ENCODE data around the gene SPTB. TPM values are rescaled to one million over a fixed set of nuclear protein-coding genes. Genes with fewer than 3 reads are reported as not detected.

The SPTB gene
- total RNA-seq, 1 donor from 2014 or later = 0.98 TPM

- H3K4me3 ChIP-seq = no peak overlapping the region
- no peaks in the 10 kb centered on the region for H3K27me3 ChIP-seq
- no peak for DNase-seq (ENCODE audit: extremely low spot score in 2 of 2)
- H3K36me3 ChIP-seq = peaks cover 0 to 18% of the 10 kb centered on the region in 2 donors
- H3K9me3 ChIP-seq = no peaks in the 10 kb centered on the region
- intact Hi-C loops (cut with DNase I) = no loop called here
- TF ChIP-seq POLR2AphosphoS5 (IDR thresholded peaks at IDR 0.05; ENCODE audit: insufficient read depth in 1 of 2, low read depth in 1 of 2) (no peak), POLR2A (IDR thresholded peaks at IDR 0.05) (no peak), CTCF (IDR thresholded peaks at IDR 0.05) (no peak)
- no peak overlapping the region for H3K27ac ChIP-seq
- H3K4me1 ChIP-seq = peaks cover 10% of the 10 kb centered on the region
These were observed 132.4 kb downstream of the SPTB start for GRCh38 chr14:64747327-64747726.

GRCh38 chr14:64746298-64747250 is 133.1 kb downstream of the SPTB start:
- TF ChIP-seq CTCF (IDR thresholded peaks at IDR 0.05) = no peak
- TF ChIP-seq POLR2A (IDR thresholded peaks at IDR 0.05) = no peak
- peak in 1 of 2 donors; percentile 2 for TF ChIP-seq POLR2AphosphoS5 (IDR thresholded peaks at IDR 0.05; ENCODE audit: insufficient read depth in 1 of 2, low read depth in 1 of 2)
- intact Hi-C loops (cut with DNase I) = no loop called here
- peaks cover 0 to 26% of the 10 kb centered on the region in 2 donors for H3K36me3 ChIP-seq
- H3K4me1 ChIP-seq = peaks cover 10% of the 10 kb centered on the region
- H3K9me3 ChIP-seq = no peaks in the 10 kb centered on the region
- H3K27ac ChIP-seq = no peak overlapping the region
- no peak for DNase-seq (ENCODE audit: extremely low spot score in 2 of 2)
- H3K4me3 ChIP-seq = no peak overlapping the region
- H3K27me3 ChIP-seq = no peaks in the 10 kb centered on the region

- no peaks in the 10 kb centered on the region for H3K9me3 ChIP-seq
- peaks cover 10% of the 10 kb centered on the region for H3K4me1 ChIP-seq
- no peaks in the 10 kb centered on the region for H3K27me3 ChIP-seq
- no peak for DNase-seq (ENCODE audit: extremely low spot score in 2 of 2)
- no peak overlapping the region for H3K27ac ChIP-seq
- no peak for TF ChIP-seq POLR2AphosphoS5 (IDR thresholded peaks at IDR 0.05; ENCODE audit: insufficient read depth in 1 of 2, low read depth in 1 of 2)
- no peak for TF ChIP-seq POLR2A (IDR thresholded peaks at IDR 0.05)
- TF ChIP-seq CTCF (IDR thresholded peaks at IDR 0.05) = no peak
- peaks cover 0 to 36% of the 10 kb centered on the region in 2 donors for H3K36me3 ChIP-seq
- no peak overlapping the region for H3K4me3 ChIP-seq
- intact Hi-C loops (cut with DNase I) = no loop called here
These were observed 134.1 kb downstream of the SPTB start for GRCh38 chr14:64745511-64746091.

GRCh38 chr14:64743061-64743460 is 136.6 kb downstream of the SPTB start:
- no peak for DNase-seq (ENCODE audit: extremely low spot score in 2 of 2)
- intact Hi-C loops (cut with DNase I) = no loop called here
- H3K4me1 ChIP-seq = peaks cover 10% of the 10 kb centered on the region
- no peaks in the 10 kb centered on the region for H3K27me3 ChIP-seq
- peaks cover 0 to 56% of the 10 kb centered on the region in 2 donors for H3K36me3 ChIP-seq
- no peak overlapping the region for H3K27ac ChIP-seq
- no peaks in the 10 kb centered on the region for H3K9me3 ChIP-seq
- TF ChIP-seq POLR2A (IDR thresholded peaks at IDR 0.05) (no peak), CTCF (IDR thresholded peaks at IDR 0.05) (no peak)
- no peak overlapping the region for H3K4me3 ChIP-seq

- no peak overlapping the region for H3K27ac ChIP-seq
- H3K4me3 ChIP-seq = no peak overlapping the region
- no peaks in the 10 kb centered on the region for H3K9me3 ChIP-seq
- peaks cover 10% of the 10 kb centered on the region for H3K4me1 ChIP-seq
- intact Hi-C loops (cut with DNase I) = no loop called here
- H3K36me3 ChIP-seq = peaks cover 0 to 67% of the 10 kb centered on the region in 2 donors
- TF ChIP-seq CTCF (IDR thresholded peaks at IDR 0.05) (no peak), POLR2AphosphoS5 (IDR thresholded peaks at IDR 0.05; ENCODE audit: insufficient read depth in 1 of 2, low read depth in 1 of 2) (peak in 1 of 2 donors; percentile 19), POLR2A (IDR thresholded peaks at IDR 0.05) (no peak)
- DNase-seq (ENCODE audit: extremely low spot score in 2 of 2) = no peak
- H3K27me3 ChIP-seq = no peaks in the 10 kb centered on the region
These were observed 137.7 kb downstream of the SPTB start for GRCh38 chr14:64741961-64742360.
